Endodermal cell (in vitro differentiated cells): ENCODE measurements around the gene PPP2R1B. TPM values are rescaled to one million over a fixed set of nuclear protein-coding genes. Genes with fewer than 3 reads are reported as not detected.

Source experiments
- DNase-seq: peaks from one replicate; pipeline ENCODE4 v3.0.0-alpha.2; 2017
- H3K27ac ChIP-seq: 2 replicates; pipeline ENCODE4 v1.5.1; 2013; ENCODE audit warnings: mild to moderate bottlenecking, low read depth, low read length, moderate library complexity
- H3K27me3 ChIP-seq: 2 replicates; pipeline ENCODE4 v1.6.1; 2013; ENCODE audit warnings: mild to moderate bottlenecking, low read length, moderate library complexity; ENCODE audit not compliant: insufficient read depth, control insufficient read depth, poor library complexity, severe bottlenecking
- H3K36me3 ChIP-seq: 2 replicates; pipeline ENCODE4 v1.7.0; 2013; ENCODE audit warnings: mild to moderate bottlenecking, low read length, moderate library complexity; ENCODE audit not compliant: control insufficient read depth, insufficient read depth
- H3K4me1 ChIP-seq: one replicate; pipeline ENCODE4 v1.7.0; 2013; ENCODE audit warnings: low read length; ENCODE audit not compliant: control insufficient read depth, insufficient read depth
- H3K4me3 ChIP-seq: 2 replicates; pipeline ENCODE4 v1.5.1; 2013; ENCODE audit warnings: mild to moderate bottlenecking, low read length, moderate library complexity
- H3K9ac ChIP-seq: 2 replicates; pipeline ENCODE4 v1.6.1; 2013; ENCODE audit warnings: mild to moderate bottlenecking, low read length, moderate library complexity; ENCODE audit not compliant: poor library complexity, severe bottlenecking; ENCODE audit errors: extremely low read depth
- H3K9me3 ChIP-seq: 2 replicates; pipeline ENCODE4 v1.6.1; 2013; ENCODE audit warnings: mild to moderate bottlenecking, low read length, moderate library complexity; ENCODE audit not compliant: control insufficient read depth
- H3K27ac Mint-ChIP-seq: 2 replicates; pipeline ENCODE4 v1.8.0; 2020; ENCODE audit warnings: mixed read lengths
- H3K27me3 Mint-ChIP-seq: 2 replicates; pipeline ENCODE4 v1.8.0; 2021; ENCODE audit warnings: mild to moderate bottlenecking, mixed read lengths; ENCODE audit not compliant: insufficient read depth
- H3K36me3 Mint-ChIP-seq: 2 replicates; pipeline ENCODE4 v1.8.0; 2020; ENCODE audit warnings: low read depth, mixed read lengths
- H3K4me1 Mint-ChIP-seq: 2 replicates; pipeline ENCODE4 v1.8.0; 2020; ENCODE audit warnings: mixed read lengths
- H3K4me3 Mint-ChIP-seq: 2 replicates; pipeline ENCODE4 v1.8.0; 2020; ENCODE audit warnings: mild to moderate bottlenecking, moderate library complexity, mixed read lengths
- H3K9me3 Mint-ChIP-seq: 2 replicates; pipeline ENCODE4 v1.8.0; 2020; ENCODE audit warnings: mild to moderate bottlenecking, mixed read lengths
- CTCF ChIP-seq: fragments of 200-600 bp; sonication (generic); conservative IDR thresholded peaks from 2 replicates; pipeline ENCODE4 v1.5.0; 2021; ENCODE audit warnings: antibody characterized with exemption, mild to moderate bottlenecking
- WGBS, 2 experiments: methylation state at CpG; one replicate each; pipeline versions ENCODE4 v1.1.5 to v1.1.7; 2013; ENCODE audit warnings: missing lambda C conversion rate in 2 of 2, mixed read lengths in 1 of 2; ENCODE audit not compliant: insufficient coverage in 1 of 2, insufficient read length in 1 of 2; 5-methylcytosine and 5-hydroxymethylcytosine counted together
- total RNA-seq, 2 donors: library from RNA; stranded (reverse); fragmentation: NEBNext Ultra II Directional in 1 of 2; extraction: Animal tissue kit (Norgen Biotek cat#: 25700) in 1 of 2; gene quantifications; 2 replicates in 1 of 2; 3 replicates in 1 of 2; pipeline ENCODE4 v1.2.1, GENCODE V29; 2021

PPP2R1B gene
- total RNA-seq, 2 donors from 2014 or later, result 70.0 to 89.7 TPM

- Histone ChIP-seq H3K9me3 (peaks cover 3% of the 10 kb centered on the region), H3K27me3 (no peaks in the 10 kb centered on the region), H3K4me3 (no peak overlapping the region), H3K4me1 (no peaks in the 10 kb centered on the region), H3K36me3 (peaks cover 5% of the 10 kb centered on the region), H3K27ac (no peak overlapping the region), H3K9ac (no peak overlapping the region)
- H3K27ac Mint-ChIP-seq, result no peak overlapping the region
- 100% methylated on average over 2 of the region's 3 CpGs; no CpG with 5 or more reads in 1 of the 2 experiments for WGBS, 2 experiments
- H3K4me1 Mint-ChIP-seq, result no peaks in the 10 kb centered on the region
- no peak for DNase-seq
- H3K36me3 Mint-ChIP-seq, result peaks cover 15% of the 10 kb centered on the region
- no peak for TF ChIP-seq CTCF
- no peaks in the 10 kb centered on the region for H3K27me3 Mint-ChIP-seq
- H3K4me3 Mint-ChIP-seq, result no peak overlapping the region
- no peaks in the 10 kb centered on the region for H3K9me3 Mint-ChIP-seq
These were observed 85.6 kb downstream of the PPP2R1B start for GRCh38 chr11:111680486-111681175.

Other genes starting within 250 kb of the PPP2R1B start
- 1 to 10 TPM; 1.1 to 1.5 TPM for gene LAYN, start 225.7 kb downstream of the PPP2R1B start, total RNA-seq
- 10 to 100 TPM; 13.2 to 13.4 TPM for gene SIK2, start 163.9 kb downstream of the PPP2R1B start, total RNA-seq
- 10 to 100 TPM; 25.3 to 26.6 TPM for gene ALG9, start 105.2 kb upstream of the PPP2R1B start, total RNA-seq
- 1 to 10 TPM; 1.7 to 2.7 TPM for gene FDXACB1, start 112.8 kb upstream of the PPP2R1B start, total RNA-seq
- gene CFAP68, start 113.2 kb upstream of the PPP2R1B start, total RNA-seq, result 10 to 100 TPM; 11.6 to 12.7 TPM
- gene CRYAB, start 145.4 kb upstream of the PPP2R1B start, total RNA-seq, result 1 to 10 TPM in 1 of 2 donors, under 1 TPM in 1; 0.84 to 4.4 TPM
- under 1 TPM; 0.20 to 0.33 TPM for gene HSPB2, start 146.3 kb upstream of the PPP2R1B start, total RNA-seq
- 1 to 10 TPM; 2.6 to 3.8 TPM for gene C11orf52, start 152.5 kb upstream of the PPP2R1B start, total RNA-seq
- 10 to 100 TPM; 12.0 to 14.5 TPM for gene DIXDC1, start 171.0 kb upstream of the PPP2R1B start, total RNA-seq